Kidney epithelial cell (primary cell): ENCODE data around the gene MLANA. TPM values are rescaled to one million over a fixed set of nuclear protein-coding genes. Genes with fewer than 3 reads are reported as not detected.

ENCODE experiments used
- DNase-seq: peaks from one replicate; pipeline ENCODE4 v3.0.0-alpha.2; 2010; ENCODE audit warnings: low read depth
- H3K27me3 ChIP-seq: 2 replicates; pipeline ENCODE4 v1.6.0; 2011; ENCODE audit warnings: low read length; ENCODE audit not compliant: control insufficient read depth, insufficient read depth
- H3K36me3 ChIP-seq: 2 replicates; pipeline ENCODE4 v1.5.1; 2011; ENCODE audit warnings: low read length; ENCODE audit not compliant: control insufficient read depth, insufficient read depth
- H3K4me3 ChIP-seq: 2 replicates; pipeline ENCODE4 v1.5.1; 2011; ENCODE audit warnings: low read depth, mild to moderate bottlenecking, control low read depth, low read length
- total RNA-seq: library from RNA; depleted of rRNA; stranded (reverse); fragments of >200 nt; gene quantifications from 2 replicates; pipeline ENCODE4 v1.2.3, GENCODE V29; 2015
- TF ChIP-seq, protein P1 (sequence below): IDR thresholded peaks from 2 replicates; pipeline ENCODE4 v1.5.1; 2011; ENCODE audit warnings: mild to moderate bottlenecking, moderate library complexity, low read length, control low read depth, inconsistent platforms; ENCODE audit not compliant: insufficient read depth, poor library complexity, severe bottlenecking

Gene MLANA
- total RNA-seq, 1 donor from 2014 or later = not detected

DNA sequence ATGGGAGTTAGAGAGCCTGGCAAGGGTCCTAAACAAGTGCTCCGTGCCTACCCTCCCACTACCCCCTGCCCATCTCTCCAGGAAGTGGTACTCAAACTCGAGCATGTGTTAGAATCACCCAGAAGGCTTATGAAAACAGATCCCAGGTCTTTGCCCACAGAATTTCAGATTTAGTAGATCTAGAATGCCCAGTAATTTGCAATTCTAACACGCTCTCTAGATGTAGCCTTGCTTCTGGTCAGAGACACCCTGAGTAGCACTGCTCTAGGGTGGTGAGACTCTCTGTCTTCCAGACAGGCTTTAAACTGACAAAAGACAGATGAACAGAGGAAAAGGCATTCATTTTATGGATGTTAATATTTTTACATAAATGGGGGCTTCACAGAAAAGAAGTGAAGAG, 37.1 kb upstream of the MLANA start:
- Histone ChIP-seq H3K4me3 (no peak overlapping the region), H3K36me3 (no peaks in the 10 kb centered on the region), H3K27me3 (no peaks in the 10 kb centered on the region)
- TF ChIP-seq, protein P1, sequence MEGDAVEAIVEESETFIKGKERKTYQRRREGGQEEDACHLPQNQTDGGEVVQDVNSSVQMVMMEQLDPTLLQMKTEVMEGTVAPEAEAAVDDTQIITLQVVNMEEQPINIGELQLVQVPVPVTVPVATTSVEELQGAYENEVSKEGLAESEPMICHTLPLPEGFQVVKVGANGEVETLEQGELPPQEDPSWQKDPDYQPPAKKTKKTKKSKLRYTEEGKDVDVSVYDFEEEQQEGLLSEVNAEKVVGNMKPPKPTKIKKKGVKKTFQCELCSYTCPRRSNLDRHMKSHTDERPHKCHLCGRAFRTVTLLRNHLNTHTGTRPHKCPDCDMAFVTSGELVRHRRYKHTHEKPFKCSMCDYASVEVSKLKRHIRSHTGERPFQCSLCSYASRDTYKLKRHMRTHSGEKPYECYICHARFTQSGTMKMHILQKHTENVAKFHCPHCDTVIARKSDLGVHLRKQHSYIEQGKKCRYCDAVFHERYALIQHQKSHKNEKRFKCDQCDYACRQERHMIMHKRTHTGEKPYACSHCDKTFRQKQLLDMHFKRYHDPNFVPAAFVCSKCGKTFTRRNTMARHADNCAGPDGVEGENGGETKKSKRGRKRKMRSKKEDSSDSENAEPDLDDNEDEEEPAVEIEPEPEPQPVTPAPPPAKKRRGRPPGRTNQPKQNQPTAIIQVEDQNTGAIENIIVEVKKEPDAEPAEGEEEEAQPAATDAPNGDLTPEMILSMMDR = no peak
- no peak for DNase-seq

DNA sequence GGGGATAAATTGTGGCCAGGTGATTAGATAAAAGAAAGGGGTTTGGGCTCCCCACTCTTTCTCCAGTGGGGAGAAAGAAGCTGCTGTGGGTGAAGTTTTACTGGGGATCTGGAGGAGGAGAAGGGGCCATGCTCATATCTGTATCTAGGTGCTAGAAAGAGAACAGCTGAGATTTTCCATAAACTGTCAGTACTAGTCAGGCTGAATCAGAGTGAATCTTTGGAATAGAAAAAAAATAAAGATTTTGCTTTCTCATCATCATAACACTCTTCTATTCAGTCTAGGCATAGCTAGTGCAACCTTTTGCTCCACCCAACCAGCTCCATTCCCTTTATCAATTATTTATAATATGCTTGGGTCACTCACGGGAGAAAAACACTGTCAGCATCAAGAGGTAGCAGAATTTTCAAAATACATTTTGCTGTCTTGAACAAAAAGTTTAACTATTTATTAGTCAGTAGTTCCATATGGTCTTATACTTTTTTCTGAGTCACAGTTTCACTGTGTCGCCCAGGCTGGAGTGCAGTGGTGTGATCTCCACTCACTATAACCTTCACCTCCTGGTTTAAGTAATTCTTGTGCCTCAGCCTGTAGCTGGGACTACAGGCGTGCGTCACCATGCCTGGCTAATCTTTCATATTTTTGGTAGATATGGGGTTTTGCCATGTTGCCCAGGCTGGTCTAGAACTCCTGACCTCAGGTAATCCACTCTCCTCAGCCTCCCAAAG, 36.5 kb upstream of the MLANA start:
- Histone ChIP-seq H3K4me3 (no peak overlapping the region), H3K36me3 (no peaks in the 10 kb centered on the region), H3K27me3 (no peaks in the 10 kb centered on the region)
- DNase-seq = no peak
- TF ChIP-seq, protein P1 = no peak

DNA sequence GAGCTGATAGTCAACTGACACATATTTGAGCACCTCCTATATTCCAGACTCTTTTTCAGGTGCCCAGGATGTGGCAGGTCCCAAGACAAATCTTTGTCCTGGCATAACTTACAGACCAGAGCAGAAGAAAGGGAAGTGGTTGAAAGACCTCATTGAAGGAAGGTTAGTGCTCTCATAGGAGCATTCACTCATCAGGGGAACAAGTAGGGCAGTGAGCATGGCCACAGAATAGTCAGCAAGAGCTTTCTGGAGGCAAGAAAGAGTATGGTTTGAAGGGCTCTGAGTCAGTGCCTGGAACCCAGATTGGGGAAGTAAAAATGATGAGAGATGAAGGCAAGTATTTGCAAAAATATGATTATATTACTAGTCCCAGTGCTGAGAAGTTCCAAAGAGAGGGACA, 32.8 kb upstream of the MLANA start:
- Histone ChIP-seq H3K4me3 (no peak overlapping the region), H3K27me3 (no peaks in the 10 kb centered on the region), H3K36me3 (no peaks in the 10 kb centered on the region)
- no peak for DNase-seq
- TF ChIP-seq, protein P1 = no peak

DNA sequence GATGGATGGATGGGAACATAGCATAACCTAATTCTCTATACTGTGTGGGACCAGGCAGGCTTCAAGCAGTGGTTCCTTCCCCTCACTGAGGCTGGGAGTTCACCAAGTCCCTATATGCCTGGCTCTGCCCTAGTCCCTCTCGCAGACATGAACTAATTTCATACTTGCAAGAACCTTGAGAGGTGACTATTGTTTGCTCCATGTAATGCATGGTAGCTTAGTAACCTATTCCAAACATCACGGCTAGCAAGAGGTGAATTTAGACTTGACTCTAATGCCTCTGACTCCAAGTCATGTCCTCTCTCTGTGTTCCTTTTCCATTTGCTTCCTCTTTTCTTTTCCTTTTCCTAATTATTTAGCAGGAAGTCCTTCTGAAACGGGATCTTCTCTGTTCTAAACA, 31.9 kb upstream of the MLANA start:
- Histone ChIP-seq H3K27me3 (no peaks in the 10 kb centered on the region), H3K4me3 (no peak overlapping the region), H3K36me3 (no peaks in the 10 kb centered on the region)
- TF ChIP-seq, protein P1 = no peak
- DNase-seq = no peak

GRCh38 chr9:5863092-5863746, 27.5 kb upstream of the MLANA start:
- H3K4me3 ChIP-seq = no peak overlapping the region
- TF ChIP-seq, protein P1 = no peak

More at GRCh38 chr9:5863092-5863746, 27.5 kb upstream of the MLANA start:
- Histone ChIP-seq H3K36me3 (no peaks in the 10 kb centered on the region), H3K27me3 (no peaks in the 10 kb centered on the region)
- no peak for DNase-seq
